GM18951 (cell line): Measurements from ENCODE around the gene PLEKHO2.

Source experiments
- POLR2A ChIP-seq: IDR thresholded peaks from 4 replicates; pipeline ENCODE4 v1.6.1; 2011; ENCODE audit warnings: mild to moderate bottlenecking; ENCODE audit not compliant: insufficient read length, insufficient read depth; ENCODE audit errors: extremely low read depth
- in situ Hi-C: fragments of 300-500 bp; cut with MboI; formaldehyde crosslinking; loops from one replicate; pipeline ENCODE4 v1.12.0; 2022; ENCODE audit warnings: low sequenced_read_pairs, mixed read lengths, inconsistent platforms; ENCODE audit not compliant: unreplicated experiment

Gene PLEKHO2

DNA sequence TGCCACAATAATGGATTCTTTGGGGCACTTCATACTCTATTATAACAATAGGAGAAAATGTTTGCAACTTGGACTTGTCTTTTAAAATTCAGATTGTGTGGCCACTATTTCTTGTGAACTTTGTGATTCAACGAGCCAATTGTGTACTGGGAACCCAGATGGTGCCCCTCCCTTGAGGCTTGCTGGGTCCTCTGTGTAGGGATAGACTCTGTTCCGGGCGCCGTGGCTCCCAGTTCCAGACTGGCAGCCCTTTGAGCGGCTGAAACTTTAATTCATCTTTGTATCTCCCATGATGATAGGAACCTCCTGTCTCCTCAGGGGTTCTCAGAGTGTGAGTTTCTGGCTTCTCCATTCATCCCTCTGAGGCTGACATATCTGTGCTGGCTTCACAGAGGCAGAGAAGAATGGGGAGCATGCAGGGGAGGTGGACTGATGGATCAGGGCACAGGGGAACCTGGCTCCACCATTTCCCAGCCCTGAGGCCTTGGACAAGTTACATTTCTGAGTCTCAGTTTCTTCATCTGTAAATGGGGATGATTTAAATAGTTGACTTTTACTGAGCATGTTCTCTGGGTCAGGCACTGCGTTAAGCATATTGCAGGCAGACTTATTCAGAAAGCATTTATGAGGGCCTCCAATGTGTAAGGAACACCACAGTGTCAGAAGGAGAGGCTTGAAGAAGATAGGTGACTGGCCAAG, 54.8 kb downstream of the PLEKHO2 start:
- in situ Hi-C loops, result no loop called here
- no peak for TF ChIP-seq POLR2A

DNA sequence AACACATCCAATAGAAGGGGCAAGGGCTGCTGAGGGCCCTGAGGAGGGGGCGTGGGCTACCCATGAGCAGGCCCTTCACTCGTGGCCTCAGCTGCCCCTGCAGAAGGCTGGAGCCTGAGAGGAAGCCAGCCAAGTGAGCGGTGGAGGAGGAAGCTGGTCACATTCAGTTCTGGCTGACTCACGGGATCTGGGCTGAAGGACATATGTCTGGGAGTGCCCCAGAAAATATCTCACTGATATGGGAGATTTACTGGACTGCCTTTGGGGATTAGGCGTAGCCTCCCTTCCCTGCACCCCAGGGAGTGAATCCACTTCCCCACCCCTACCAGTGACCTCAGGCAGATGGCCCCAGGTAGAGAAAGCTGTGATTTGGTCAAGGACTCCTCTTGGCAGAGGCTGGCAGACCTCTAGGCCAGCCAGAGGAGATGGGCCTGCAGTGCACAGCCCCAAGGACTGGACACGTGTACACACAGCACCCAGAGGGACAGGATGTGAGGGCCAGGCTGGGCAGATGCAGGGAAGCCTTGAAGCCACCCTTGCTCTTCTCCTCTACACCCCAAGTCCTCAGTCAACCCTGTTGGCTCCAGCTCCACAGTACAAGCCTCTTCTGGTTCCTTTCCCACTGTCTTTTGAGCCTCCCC, 55.8 kb downstream of the PLEKHO2 start:
- in situ Hi-C loops, result no loop called here
- TF ChIP-seq POLR2A, result no peak

DNA sequence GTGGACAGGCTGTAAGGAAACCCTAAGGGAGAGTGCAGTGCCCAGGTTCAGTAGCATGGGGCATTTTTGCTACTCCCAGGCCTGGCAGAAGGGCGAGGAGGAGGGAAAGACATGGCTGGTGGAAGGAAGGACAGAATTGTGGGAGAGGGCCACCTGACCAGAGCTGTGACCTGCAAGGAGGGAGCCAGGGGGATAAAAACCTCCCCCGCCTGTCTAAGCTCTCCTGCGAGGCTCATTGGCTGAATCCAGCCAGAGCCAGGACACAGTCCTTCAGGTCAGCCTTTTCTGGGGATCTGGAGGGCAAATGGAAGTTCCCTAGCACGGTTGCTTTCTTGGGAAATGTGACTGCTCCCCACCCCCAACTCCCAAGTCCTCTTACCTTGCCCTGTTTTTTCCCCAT, 56.7 kb downstream of the PLEKHO2 start:
- in situ Hi-C loops, result no loop called here

DNA sequence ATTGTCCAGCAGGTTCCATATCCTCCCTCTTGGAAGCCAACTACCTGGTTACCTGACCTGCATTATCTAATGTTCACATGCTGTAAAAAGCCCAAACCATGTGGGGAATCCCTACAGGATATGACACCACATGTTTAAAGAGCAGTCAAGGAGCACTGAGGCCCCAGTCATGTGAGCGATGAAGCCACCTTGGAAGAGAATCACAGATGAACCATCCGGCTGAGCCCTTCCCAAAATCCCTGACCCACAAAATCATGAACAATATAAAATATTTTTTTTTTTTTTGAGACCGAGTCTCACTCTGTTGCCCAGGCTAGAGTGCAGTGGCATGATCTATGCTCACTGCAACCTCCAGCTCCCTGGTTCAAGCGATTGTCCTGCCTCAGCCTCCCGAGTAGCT, 59.4 kb downstream of the PLEKHO2 start:
- no peak for TF ChIP-seq POLR2A
- in situ Hi-C loops, result loop anchor here (10.0 kb wide), 1 partner anchor 156 kb away; no protein-coding TSS in a partner anchor

More for the DNA sequence above, 56.7 kb downstream of the PLEKHO2 start:
- no peak for TF ChIP-seq POLR2A

DNA sequence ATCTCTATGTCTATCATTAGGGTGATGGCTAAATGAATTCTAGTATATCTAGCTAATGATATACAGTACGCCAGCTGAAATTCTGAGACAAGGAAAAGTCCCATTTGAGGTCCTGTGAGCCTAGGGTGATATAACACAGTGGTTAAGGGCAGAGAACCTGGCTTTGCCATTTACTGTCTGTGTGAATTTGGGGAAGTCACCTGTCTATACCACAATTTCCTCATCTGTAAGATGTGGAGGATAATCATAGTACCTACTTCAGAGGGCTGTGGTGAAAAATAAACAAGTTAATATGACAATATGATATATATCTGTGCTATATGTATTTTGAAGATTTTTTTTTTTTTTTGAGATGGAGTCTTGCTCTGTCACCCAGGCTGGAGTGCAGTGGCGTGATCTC, 60.2 kb downstream of the PLEKHO2 start:
- in situ Hi-C loops, result loop anchor here (10.0 kb wide), 1 partner anchor 157 kb away; no protein-coding TSS in a partner anchor

DNA sequence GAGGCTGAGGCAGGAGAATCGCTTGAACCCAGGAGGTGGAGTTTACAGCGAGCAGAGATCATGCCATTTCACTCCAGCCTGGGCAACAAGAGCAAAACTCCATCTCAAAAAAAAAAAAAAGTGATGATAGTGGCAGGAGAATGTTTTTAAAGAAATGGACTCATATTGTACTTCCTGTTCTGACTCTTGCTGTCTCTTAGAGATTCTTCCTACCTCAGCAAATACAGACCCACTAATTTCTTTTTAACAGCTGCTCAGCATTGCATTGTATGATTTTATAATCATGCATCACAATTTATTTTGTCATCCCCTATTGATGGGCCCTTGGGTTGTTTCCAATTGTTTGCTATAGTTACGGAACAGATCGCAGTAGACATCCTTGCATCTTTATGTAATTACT, 61.1 kb downstream of the PLEKHO2 start:
- in situ Hi-C loops, result loop anchor here (10.0 kb wide), 1 partner anchor 158 kb away; no protein-coding TSS in a partner anchor
- TF ChIP-seq POLR2A, result no peak

More for the DNA sequence above, 60.2 kb downstream of the PLEKHO2 start:
- no peak for TF ChIP-seq POLR2A

DNA sequence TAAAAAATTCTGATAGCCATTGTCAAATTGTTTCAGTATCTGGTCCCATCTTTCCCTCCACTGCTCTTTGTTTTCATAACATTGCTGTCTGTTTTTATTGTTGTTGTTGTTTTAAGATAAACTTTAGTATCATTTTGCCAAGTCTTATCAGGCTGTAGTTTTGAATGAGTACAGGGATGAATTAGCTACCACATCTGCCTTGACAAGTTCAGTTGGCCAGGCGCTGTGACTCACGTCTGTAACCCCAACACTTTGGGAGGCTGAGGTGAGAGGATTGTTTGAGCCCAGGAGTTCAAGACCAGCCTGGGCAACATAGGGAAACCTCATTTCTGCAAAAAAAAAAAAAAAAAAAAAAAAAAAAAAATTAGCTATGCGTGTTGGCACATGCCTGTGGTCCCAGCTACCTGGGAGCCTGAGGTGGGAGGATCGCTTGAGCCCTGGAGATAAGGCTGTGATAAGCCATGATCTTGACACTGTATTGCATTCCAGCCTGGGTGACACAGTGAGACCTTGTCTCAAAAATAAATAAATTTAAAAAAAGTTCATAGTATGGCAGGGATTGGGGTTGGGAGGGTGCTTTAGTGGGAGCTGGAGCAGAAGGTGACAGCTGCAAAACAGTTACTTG, 61.7 kb downstream of the PLEKHO2 start:
- TF ChIP-seq POLR2A, result no peak
- in situ Hi-C loops, result loop anchor here (10.0 kb wide), 1 partner anchor 159 kb away; no protein-coding TSS in a partner anchor

DNA sequence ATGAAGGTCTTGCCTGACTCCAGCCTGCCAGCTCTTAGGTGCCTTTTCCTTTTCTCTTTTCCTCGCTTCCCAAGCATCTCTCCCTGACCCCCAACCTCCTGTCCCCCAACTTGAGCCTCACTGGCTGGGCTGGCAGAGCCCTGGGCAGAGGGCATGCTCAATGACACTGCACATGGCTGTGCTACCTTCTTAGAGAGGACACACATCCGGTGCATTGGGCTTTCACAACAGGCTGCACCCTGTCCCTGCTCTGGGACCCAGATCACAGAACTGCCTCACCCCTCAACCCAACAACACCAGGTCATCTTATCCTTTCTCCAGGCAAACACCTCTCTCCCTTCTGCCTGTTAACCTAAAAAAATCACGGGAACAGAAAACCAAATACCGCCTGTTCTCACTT, 62.5 kb downstream of the PLEKHO2 start:
- in situ Hi-C loops, result loop anchor here (10.0 kb wide), 1 partner anchor 159 kb away; no protein-coding TSS in a partner anchor
- TF ChIP-seq POLR2A, result no peak

DNA sequence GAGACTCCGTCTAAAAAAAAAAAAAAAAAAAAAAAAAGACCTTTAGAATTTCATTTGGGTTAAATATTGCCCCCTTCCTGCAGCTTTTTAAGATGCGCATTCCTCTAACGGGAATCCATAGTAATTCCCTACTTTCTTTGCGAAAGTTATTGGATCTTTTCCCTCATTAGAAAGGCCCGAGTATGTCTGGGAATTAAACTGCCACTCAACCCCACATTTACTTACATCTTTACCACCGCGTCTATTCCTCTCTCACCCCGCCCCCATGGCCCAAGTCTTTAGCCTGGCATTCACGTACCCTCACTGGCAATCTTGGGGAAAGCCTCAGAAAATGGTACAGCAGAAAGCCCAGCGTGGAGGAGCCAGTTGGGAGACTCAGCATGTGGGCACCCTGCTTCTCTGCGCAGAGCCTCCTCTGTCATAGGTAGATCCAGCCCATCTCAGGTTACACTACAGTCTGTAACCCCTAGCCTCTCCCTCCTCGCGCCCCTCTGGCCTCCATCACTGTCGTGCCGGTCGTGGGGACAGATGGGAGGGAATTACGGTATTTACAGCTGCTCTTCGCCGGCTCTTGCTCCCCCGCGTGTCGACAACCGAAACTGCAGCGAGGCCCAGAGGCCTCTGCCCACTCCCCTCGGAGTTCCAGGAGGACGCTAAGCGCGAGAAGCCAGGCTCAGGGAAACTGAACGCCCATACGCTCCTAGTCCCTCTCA, 63.6 kb downstream of the PLEKHO2 start:
- TF ChIP-seq POLR2A, result no peak
- in situ Hi-C loops, result loop anchor here (10.0 kb wide), 1 partner anchor 160 kb away; no protein-coding TSS in a partner anchor

DNA sequence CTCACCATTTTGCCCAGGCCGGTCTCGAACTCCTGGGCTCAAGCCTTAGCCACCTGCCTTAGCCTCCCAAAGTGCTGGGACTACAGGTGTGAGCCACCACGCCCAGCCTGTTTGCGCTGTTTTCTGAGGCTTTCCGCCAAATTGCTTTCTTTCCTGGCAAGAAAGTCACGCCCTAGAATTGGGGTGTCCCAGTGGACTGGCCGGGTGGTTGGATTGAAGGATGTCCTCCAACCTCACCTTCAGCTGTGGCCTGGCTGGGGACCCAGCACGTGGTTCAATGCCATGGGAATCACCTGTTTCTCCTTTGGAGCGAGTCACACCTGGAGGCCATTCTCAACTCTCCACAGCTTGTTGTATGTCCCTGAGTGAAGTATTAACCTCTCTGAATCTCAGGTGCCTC, 64.2 kb downstream of the PLEKHO2 start:
- in situ Hi-C loops, result loop anchor here (10.0 kb wide), 1 partner anchor 161 kb away; no protein-coding TSS in a partner anchor
- TF ChIP-seq POLR2A, result no peak

DNA sequence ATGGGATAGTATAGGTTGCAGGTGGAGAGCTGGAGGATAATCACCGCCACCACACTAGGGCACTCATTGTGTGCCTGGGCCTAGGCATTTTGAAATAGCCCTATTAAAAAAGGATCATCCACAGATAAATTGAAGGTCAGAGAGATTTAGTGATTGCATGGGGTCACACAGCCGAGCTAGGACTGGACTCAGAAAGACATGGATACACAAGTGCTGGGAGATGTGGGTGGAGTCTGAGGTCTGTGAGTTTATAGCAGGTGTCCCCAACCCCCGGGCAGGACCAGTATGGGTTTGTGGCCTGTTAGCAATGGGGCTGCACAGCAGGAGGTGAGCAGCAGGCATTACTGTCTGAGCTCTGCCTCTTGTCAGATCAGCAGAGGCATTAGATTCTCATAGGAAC, 64.7 kb downstream of the PLEKHO2 start:
- in situ Hi-C loops, result loop anchor here (10.0 kb wide), 1 partner anchor 162 kb away; no protein-coding TSS in a partner anchor
- TF ChIP-seq POLR2A, result no peak

DNA sequence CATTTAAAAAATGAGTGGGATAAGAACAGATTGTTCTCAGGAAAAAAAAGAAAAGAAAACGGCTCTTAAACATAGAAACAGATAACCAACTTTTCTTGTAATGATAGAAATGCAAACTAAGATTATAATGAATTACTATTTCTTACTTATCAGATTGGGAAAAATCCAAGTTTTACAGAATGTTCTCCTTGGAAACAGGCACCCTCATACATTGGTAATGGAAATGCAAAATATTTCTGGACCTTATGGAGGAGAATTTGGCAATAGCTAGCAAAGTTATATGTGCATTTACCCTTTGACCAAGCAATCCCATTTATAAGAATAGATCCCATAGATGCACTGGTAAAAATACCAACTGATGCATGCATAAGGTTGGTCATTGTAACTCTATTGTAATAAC, 66.3 kb downstream of the PLEKHO2 start:
- TF ChIP-seq POLR2A, result no peak
- in situ Hi-C loops, result loop anchor here (10.0 kb wide), 1 partner anchor 163 kb away; no protein-coding TSS in a partner anchor

DNA sequence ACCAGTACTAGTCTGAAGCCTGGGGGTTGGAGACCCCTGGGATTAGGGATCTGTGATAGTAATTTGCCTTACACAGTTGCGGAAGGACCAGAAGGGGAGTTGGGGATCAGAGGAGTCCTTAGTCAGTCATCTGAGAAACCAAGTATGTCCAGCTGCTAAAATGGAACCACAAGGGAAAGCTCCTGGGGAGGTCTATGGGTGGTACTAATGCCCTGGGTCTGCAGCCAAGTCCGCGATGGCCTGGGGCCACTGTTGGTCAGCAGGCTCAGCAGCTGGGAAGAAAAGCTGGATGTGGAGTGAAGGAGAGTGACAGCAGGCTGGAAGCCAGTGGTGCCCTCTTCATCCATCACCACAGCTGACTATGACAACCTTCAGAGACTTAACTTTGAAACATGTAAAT, 67.8 kb downstream of the PLEKHO2 start:
- no peak for TF ChIP-seq POLR2A
- in situ Hi-C loops, result loop anchor here (10.0 kb wide), 1 partner anchor 165 kb away; no protein-coding TSS in a partner anchor
